RWPE1 (cell line): ENCODE data around the gene NFAT5.

ENCODE experiments used
- CTCF ChIA-PET: fragments of 350-600 bp; sonication (Branson Sonifier 250); formaldehyde crosslinking; extraction: SDS; loops from one replicate; lab custom pipeline; 2021; lab: Yijun Ruan, JAX
- POLR2A ChIA-PET: fragments of 400-600 bp; formaldehyde crosslinking; extraction: SDS; loops from one replicate; lab custom pipeline; 2020; ENCODE audit warnings: antibody characterized with exemption; ENCODE audit not compliant: low non-redundant PET; lab: Yijun Ruan, JAX
- DNase-seq: peaks from one replicate; pipeline ENCODE4 v3.0.0; 2012; ENCODE audit warnings: low spot score
- H3K27ac ChIP-seq: fragments of 450-650 bp; 2 replicates; pipeline ENCODE4 v1.5.1; 2017
- TF ChIP-seq, protein P1 (sequence below): fragments of 450-650 bp; conservative IDR thresholded peaks from 2 replicates; pipeline ENCODE4 v1.5.1; 2017; ENCODE audit warnings: low read depth, mild to moderate bottlenecking

Gene NFAT5

DNA sequence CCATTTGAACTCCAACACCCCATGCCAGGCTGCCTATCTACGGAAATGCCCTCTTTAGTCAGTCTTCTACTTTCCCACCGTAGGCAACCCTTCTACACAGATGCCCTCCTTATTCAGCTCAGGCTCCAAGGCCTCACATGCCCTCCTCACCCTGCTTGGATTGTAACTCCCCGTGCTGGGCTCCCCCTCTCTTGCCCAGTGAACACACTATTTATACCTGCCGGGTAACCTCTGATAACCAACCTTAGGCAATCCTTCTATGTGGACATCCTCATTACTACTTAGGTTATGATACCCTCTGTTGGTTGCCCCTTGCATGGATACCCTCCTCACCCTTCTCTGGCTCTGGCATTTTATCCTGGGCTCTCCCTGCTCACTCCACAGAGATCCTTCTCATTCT lies 50.3 kb downstream of the NFAT5 start:
- TF ChIP-seq, protein P1, sequence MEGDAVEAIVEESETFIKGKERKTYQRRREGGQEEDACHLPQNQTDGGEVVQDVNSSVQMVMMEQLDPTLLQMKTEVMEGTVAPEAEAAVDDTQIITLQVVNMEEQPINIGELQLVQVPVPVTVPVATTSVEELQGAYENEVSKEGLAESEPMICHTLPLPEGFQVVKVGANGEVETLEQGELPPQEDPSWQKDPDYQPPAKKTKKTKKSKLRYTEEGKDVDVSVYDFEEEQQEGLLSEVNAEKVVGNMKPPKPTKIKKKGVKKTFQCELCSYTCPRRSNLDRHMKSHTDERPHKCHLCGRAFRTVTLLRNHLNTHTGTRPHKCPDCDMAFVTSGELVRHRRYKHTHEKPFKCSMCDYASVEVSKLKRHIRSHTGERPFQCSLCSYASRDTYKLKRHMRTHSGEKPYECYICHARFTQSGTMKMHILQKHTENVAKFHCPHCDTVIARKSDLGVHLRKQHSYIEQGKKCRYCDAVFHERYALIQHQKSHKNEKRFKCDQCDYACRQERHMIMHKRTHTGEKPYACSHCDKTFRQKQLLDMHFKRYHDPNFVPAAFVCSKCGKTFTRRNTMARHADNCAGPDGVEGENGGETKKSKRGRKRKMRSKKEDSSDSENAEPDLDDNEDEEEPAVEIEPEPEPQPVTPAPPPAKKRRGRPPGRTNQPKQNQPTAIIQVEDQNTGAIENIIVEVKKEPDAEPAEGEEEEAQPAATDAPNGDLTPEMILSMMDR: no peak
- no peak overlapping the region for H3K27ac ChIP-seq
- POLR2A ChIA-PET: no interaction called here
- CTCF ChIA-PET: interaction anchor here (0.6 kb wide), 1 partner anchor 168 kb away, joined by 6 read pairs; no protein-coding TSS in a partner anchor
- DNase-seq: no peak

DNA sequence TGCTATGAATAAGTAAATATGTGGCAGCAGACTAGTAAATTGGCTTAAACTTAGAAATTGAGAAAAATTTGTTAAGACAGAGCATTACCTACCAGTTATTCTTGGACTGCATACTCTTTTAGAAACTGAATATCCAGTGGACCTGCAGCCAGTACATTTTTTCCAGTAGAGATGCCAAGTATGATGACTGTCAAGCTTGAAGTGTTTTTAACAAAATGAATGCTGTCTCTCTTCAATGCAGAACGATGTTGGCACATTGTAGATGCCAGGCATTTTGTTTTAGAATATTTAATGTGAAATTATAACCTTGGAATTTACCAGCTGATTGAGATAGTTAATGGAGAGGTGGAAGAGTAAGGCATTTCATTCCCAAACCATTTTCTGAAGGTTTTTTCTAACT lies 52.5 kb downstream of the NFAT5 start:
- CTCF ChIA-PET: no interaction called here
- TF ChIP-seq, protein P1: no peak
- POLR2A ChIA-PET: no interaction called here
- no peak for DNase-seq
- H3K27ac ChIP-seq: no peak overlapping the region

DNA sequence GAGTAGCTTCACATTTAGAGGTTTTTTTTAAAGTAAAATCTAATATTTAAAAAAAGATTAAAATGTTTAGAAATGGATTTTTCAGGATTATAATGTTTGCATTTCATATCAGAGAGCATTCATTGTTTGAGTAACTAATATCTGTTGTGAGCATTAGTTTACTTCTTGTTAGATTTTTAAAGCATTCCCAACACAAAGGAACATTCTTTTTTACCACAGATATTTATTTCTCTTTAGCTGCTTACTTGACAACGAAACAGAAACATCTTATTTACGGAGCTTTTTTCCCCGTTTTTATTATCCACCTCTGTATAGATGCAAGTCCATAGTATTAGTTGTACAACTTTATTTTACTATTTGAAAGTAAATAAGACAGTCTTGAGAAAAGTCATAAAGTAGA lies 53.0 kb downstream of the NFAT5 start:
- TF ChIP-seq, protein P1: no peak
- ChIA-PET POLR2A (no interaction called here), CTCF (interaction anchor here (0.6 kb wide), 1 partner anchor 23 kb away, joined by 3 read pairs; no protein-coding TSS in a partner anchor)
- no peak overlapping the region for H3K27ac ChIP-seq
- DNase-seq: no peak

DNA sequence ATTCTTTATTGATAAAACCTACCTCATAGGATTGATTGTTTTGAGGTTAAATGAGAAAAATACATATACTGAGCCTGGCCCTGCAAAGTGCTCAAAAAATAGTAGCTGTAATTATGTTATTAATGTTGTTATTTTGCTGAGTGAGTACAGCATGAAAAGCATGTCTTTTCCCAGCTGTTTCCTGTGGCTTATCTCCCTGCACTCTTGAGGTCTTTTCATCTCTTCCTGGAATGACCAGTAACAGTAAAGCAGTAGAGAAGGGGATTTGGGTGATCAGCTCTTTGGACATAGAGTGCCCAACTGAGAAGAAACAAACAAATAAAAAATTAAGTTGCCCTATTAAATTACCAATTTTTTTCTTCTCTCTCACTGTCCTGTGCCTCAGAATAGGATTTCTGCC lies 53.7 kb downstream of the NFAT5 start:
- H3K27ac ChIP-seq: no peak overlapping the region
- ChIA-PET CTCF (interaction anchor here (0.6 kb wide), 1 partner anchor 22 kb away, joined by 3 read pairs; no protein-coding TSS in a partner anchor), POLR2A (no interaction called here)
- DNase-seq: no peak
- TF ChIP-seq, protein P1: no peak

DNA sequence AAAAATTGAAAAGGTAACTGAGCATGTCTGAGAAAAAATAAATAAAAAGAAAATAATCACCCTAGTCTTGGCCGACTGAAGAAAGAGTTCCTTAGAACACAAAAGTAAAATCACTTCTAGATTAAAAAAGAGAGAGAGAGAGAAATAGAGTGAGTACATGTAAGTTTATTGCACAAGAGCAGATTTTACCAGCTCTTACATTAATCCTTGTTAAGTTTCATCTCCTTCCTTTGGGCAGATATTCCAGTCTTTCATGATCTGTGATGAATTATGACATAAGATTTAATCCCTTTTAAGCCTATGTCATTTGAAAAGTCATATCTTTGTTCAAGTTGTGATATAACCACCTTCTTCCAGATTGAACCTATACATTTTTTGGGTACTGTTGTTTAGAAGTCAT lies 54.8 kb downstream of the NFAT5 start:
- TF ChIP-seq, protein P1: no peak
- DNase-seq: no peak
- H3K27ac ChIP-seq: no peak overlapping the region
- POLR2A ChIA-PET: no interaction called here
- CTCF ChIA-PET: interaction anchor here (1.1 kb wide), 1 partner anchor 224 kb away, joined by 4 read pairs; no protein-coding TSS in a partner anchor

DNA sequence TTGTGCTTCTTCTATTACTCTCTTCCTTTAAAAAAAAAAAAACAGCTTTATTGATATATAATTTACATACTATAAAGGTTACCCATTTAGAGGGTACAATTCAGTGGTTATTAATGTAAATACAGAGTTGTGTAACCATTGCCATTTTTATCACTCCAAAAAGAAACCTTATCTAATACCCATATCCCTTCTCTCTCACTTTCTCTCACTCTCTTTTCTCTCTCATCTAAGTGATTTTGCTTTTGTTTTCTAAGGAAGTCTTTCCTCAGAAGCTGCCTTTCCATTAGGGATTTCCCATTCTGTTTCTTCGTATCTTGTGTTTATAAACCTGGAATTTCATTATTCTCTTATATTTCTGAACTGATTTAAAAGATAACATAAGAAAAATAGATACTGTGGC lies 55.5 kb downstream of the NFAT5 start:
- no peak for DNase-seq
- TF ChIP-seq, protein P1: no peak
- ChIA-PET CTCF (interaction anchor here (1.0 to 1.1 kb wide), 2 partner anchors 88 to 225 kb away, joined by 4 to 7 read pairs; no protein-coding TSS in a partner anchor), POLR2A (no interaction called here)
- H3K27ac ChIP-seq: no peak overlapping the region
